Naive thymus-derived CD4-positive, alpha-beta T cell (primary cell): ENCODE data around the gene SRSF8. TPM values are rescaled to one million over a fixed set of nuclear protein-coding genes. Genes with fewer than 3 reads are reported as not detected.
A peak's percentile ranks its signal among the peaks of the same experiment; 100 is the strongest.

Experiments
- ATAC-seq: fragments of 150-1000 bp; cut with Tn5 transposase; 2 replicates; pipeline ENCODE4 v1.10.0; 2021; ENCODE audit warnings: mild to moderate bottlenecking, moderate library complexity
- CTCF ChIA-PET: fragments of 350-600 bp; sonication (Branson Sonifier 250); formaldehyde crosslinking; loops from one replicate; lab custom pipeline; 2021; ENCODE audit warnings: antibody characterized with exemption; lab: Charles Lee
- POLR2A ChIA-PET: fragments of 350-600 bp; sonication (Branson Sonifier 250); formaldehyde crosslinking; loops from one replicate; lab custom pipeline; 2021; ENCODE audit warnings: antibody characterized with exemption, inconsistent platforms; lab: Charles Lee
- DNase-seq, 9 donors: peaks; one replicate each; pipeline versions ENCODE4 v3.0.0 to v3.0.0-alpha.2; 2020 to 2022; ENCODE audit warnings: mixed read lengths in 1 of 9
- H3K27ac ChIP-seq: one replicate; pipeline ENCODE4 v1.7.0; 2013; ENCODE audit warnings: mild to moderate bottlenecking, low read depth, low read length, moderate library complexity
- H3K27me3 ChIP-seq, 2 donors: one replicate each; pipeline ENCODE4 v1.7.0; 2013; ENCODE audit warnings: low read length in 2 of 2, mild to moderate bottlenecking in 2 of 2, moderate library complexity in 2 of 2; ENCODE audit not compliant: control insufficient read depth in 2 of 2, insufficient read depth in 2 of 2
- H3K36me3 ChIP-seq, 3 experiments: 1 replicate in 2 of 3; 2 replicates in 1 of 3; pipeline ENCODE4 v1.7.0; 2013; ENCODE audit warnings: low read length in 3 of 3, mild to moderate bottlenecking in 3 of 3, moderate library complexity in 1 of 3; ENCODE audit not compliant: insufficient read depth in 3 of 3, control insufficient read depth in 2 of 3
- H3K4me1 ChIP-seq, 2 donors: one replicate each; pipeline ENCODE4 v1.7.0; 2013; ENCODE audit warnings: low read length in 2 of 2, mild to moderate bottlenecking in 2 of 2, moderate library complexity in 1 of 2; ENCODE audit not compliant: control insufficient read depth in 2 of 2, insufficient read depth in 2 of 2
- H3K4me3 ChIP-seq: 2 replicates; pipeline ENCODE4 v1.7.0; 2013; ENCODE audit warnings: mild to moderate bottlenecking, low read length
- H3K9me3 ChIP-seq, 3 experiments: 1 replicate in 2 of 3; 2 replicates in 1 of 3; pipeline ENCODE4 v1.7.0; 2013; ENCODE audit warnings: low read length in 3 of 3; ENCODE audit not compliant: control insufficient read depth in 2 of 3
- H3K27ac Mint-ChIP-seq, 9 donors: one replicate each; pipeline ENCODE4 v1.8.0; 2020 to 2022; ENCODE audit warnings: mixed read lengths in 9 of 9, mild to moderate bottlenecking in 8 of 9, moderate library complexity in 5 of 9, inconsistent platforms in 2 of 9
- H3K27me3 Mint-ChIP-seq, 5 donors: one replicate each; pipeline ENCODE4 v1.8.0; 2021 to 2022; ENCODE audit warnings: mixed read lengths in 5 of 5, mild to moderate bottlenecking in 1 of 5
- H3K36me3 Mint-ChIP-seq, 5 donors: one replicate each; pipeline ENCODE4 v1.8.0; 2020 to 2022; ENCODE audit warnings: mixed read lengths in 5 of 5, mild to moderate bottlenecking in 3 of 5, inconsistent platforms in 1 of 5
- H3K4me1 Mint-ChIP-seq, 7 donors: one replicate each; pipeline ENCODE4 v1.8.0; 2020 to 2022; ENCODE audit warnings: mixed read lengths in 7 of 7, mild to moderate bottlenecking in 3 of 7, inconsistent platforms in 1 of 7
- H3K4me3 Mint-ChIP-seq, 10 donors: one replicate each; pipeline ENCODE4 v1.8.0; 2020 to 2022; ENCODE audit warnings: mild to moderate bottlenecking in 10 of 10, mixed read lengths in 10 of 10, moderate library complexity in 6 of 10, inconsistent platforms in 2 of 10
- H3K9me3 Mint-ChIP-seq, 11 donors: one replicate each; pipeline ENCODE4 v1.8.0; 2020 to 2022; ENCODE audit warnings: mixed read lengths in 11 of 11, mild to moderate bottlenecking in 4 of 11, inconsistent platforms in 1 of 11, moderate library complexity in 1 of 11
- intact Hi-C, 2 donors: fragments of 100-400 bp; cut with micrococcal nuclease; formaldehyde crosslinking; loops; one replicate each; pipeline ENCODE4 v1.15.1; 2023
- polyA plus RNA-seq, 2 donors: library from polyadenylated mRNA; unstranded; fragments of 300-500 nt; fragmentation: Illumina TruSeq; gene quantifications; one replicate each; pipeline ENCODE4 v1.2.3, GENCODE V29; 2021
- total RNA-seq, 6 experiments: library from RNA in 5 of 6; stranded (reverse) in 5 of 6; gene quantifications; 1 replicate in 5 of 6; 2 replicates in 1 of 6; pipeline ENCODE4 v1.2.3 and lab custom pipeline; 2021 to 2026

Gene SRSF8
- total and polyA plus RNA-seq, 7 experiments from 2014 or later = 42.3 to 116 (median 86.2) TPM

DNA sequence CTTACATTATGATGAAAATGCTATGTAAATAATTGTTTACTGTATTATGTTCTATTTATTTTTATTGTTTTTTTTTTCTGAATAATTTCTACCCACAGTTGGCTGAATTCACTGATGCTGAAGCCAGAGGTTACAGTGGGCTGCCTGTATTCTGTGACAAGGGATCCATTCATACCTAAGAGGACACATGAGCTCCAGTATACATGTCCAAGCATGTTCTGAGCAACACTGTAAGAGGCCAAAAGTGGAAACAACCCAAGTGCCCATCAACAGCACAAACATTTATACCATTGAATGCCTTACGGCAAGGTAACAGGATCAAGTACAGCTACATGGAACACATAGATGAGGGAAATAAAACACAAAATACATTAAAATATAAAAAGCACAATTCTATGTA, 1.4 kb upstream of the SRSF8 start:
- Histone ChIP-seq H3K4me1 (peaks cover 11% of the 10 kb centered on the region in 2 donors), H3K9me3 (no peaks in the 10 kb centered on the region), H3K27ac (no peak overlapping the region), H3K36me3 (peaks cover 0 to 6% (median 0%) of the 10 kb centered on the region in 3 experiments), H3K27me3 (no peaks in the 10 kb centered on the region), H3K4me3 (no peak overlapping the region)
- DNase-seq (no peak), ATAC-seq (no peak)
- peaks cover 8 to 22% (median 16%) of the 10 kb centered on the region in 7 donors for H3K4me1 Mint-ChIP-seq
- peaks cover 0 to 40% (median 7%) of the 10 kb centered on the region in 5 donors for H3K27me3 Mint-ChIP-seq
- ChIA-PET POLR2A (interaction anchor here (0.9 to 13.4 kb wide), 3 partner anchors 26 to 91 kb away, joined by 3 to 285 read pairs (median 53); partner anchors contain the start of genes CWC15, ENDOD1 and KDM4D), CTCF (no interaction called here)
- H3K9me3 Mint-ChIP-seq = no peaks in the 10 kb centered on the region
- H3K36me3 Mint-ChIP-seq = peaks cover 0 to 9% (median 1%) of the 10 kb centered on the region in 5 donors
- intact Hi-C loops = loop anchor here (5.0 to 10.0 kb wide), 9 partner anchors 187 to 1871 kb away; partner anchors contain the start of genes ANKRD49 (in 2 of the 2), MRE11 (in 2 of the 2), SLC36A4 (in 2 of the 2) and JRKL (in 1 of the 2)
- H3K27ac Mint-ChIP-seq = no peak overlapping the region
- no peak overlapping the region for H3K4me3 Mint-ChIP-seq

DNA sequence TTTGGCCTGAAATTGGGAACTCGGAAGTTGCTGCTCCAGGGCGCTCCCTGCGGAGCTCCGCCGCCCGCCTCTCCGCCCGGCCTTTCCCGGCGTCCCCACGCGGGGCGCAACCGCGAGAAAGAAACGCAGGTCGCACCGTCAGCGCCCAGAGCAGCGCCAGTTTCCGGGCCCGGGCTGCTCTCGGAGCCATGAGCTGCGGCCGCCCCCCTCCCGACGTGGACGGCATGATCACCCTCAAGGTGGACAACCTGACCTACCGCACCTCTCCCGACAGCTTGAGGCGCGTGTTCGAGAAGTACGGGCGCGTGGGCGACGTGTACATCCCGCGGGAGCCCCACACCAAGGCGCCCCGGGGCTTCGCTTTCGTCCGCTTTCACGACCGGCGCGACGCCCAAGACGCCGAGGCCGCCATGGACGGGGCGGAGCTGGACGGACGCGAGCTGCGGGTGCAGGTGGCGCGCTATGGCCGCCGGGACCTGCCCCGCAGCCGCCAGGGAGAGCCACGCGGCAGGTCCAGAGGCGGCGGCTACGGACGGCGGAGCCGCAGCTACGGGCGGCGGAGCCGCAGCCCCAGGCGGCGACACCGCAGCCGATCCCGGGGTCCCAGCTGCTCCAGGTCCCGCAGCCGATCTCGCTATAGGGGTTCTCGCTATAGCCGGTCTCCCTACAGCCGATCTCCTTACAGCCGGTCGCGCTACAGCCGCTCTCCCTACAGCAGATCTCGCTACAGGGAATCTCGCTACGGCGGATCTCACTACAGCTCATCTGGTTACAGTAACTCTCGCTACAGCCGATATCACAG, 521 bp downstream of the SRSF8 start:
- POLR2A ChIA-PET = interaction anchor here (0.7 to 13.4 kb wide), 27 partner anchors 11 to 1326 kb away, joined by 3 to 285 read pairs (median 6); partner anchors contain the start of genes C11orf54, CCDC82, CEP57 and CWC15
- CTCF ChIA-PET = interaction anchor here (1.2 to 6.5 kb wide), 6 partner anchors 24 to 722 kb away, joined by 3 to 62 read pairs (median 6); partner anchors contain the start of genes CWC15, ENDOD1 and KDM4D
- intact Hi-C loops = loop anchor here (1.0 to 10.0 kb wide), 16 partner anchors 22 to 1872 kb away; partner anchors contain the start of genes ANKRD49 (in 2 of the 2), MRE11 (in 2 of the 2), SLC36A4 (in 2 of the 2) and C11orf54 (in 1 of the 2)

DNA sequence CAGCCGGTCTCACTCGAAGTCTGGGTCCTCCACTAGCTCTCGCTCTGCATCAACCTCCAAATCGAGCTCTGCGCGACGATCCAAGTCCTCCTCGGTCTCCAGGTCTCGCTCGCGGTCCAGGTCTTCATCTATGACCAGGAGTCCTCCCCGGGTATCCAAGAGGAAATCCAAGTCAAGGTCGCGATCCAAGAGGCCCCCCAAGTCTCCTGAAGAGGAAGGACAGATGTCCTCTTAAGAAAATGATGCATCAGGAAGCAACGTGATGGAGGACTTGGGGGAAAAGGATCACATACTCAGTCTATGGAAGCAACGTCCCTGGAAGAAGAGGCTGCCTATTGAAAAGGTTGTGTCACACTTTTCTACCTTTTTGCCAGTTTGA, 1.1 kb downstream of the SRSF8 start:
- POLR2A ChIA-PET = interaction anchor here (0.8 to 13.4 kb wide), 24 partner anchors 11 to 1871 kb away, joined by 3 to 285 read pairs (median 6); partner anchors contain the start of genes C11orf54, CCDC82, CEP57 and CWC15
- peak overlapping the region; percentile 87 for H3K4me3 ChIP-seq
- peak overlapping the region; percentile 96 for H3K27ac ChIP-seq
- intact Hi-C loops = loop anchor here (1.0 to 10.0 kb wide), 22 partner anchors 21 to 1873 kb away; partner anchors contain the start of genes ANKRD49 (in 2 of the 2), C11orf54 (in 2 of the 2), CWC15 (in 2 of the 2) and ENDOD1 (in 2 of the 2)
- H3K27me3 ChIP-seq = no peaks in the 10 kb centered on the region
- H3K36me3 ChIP-seq = peaks cover 0 to 6% (median 0%) of the 10 kb centered on the region in 3 experiments
- peaks cover 0 to 17% (median 0%) of the 10 kb centered on the region in 5 donors for H3K27me3 Mint-ChIP-seq
- CTCF ChIA-PET = interaction anchor here (1.1 to 6.5 kb wide), 7 partner anchors 23 to 721 kb away, joined by 3 to 62 read pairs (median 6); partner anchors contain the start of genes CWC15, ENDOD1 and KDM4D
- ATAC-seq = no peak
- no peaks in the 10 kb centered on the region for H3K9me3 Mint-ChIP-seq
- H3K4me1 Mint-ChIP-seq = peaks cover 19 to 42% (median 31%) of the 10 kb centered on the region in 7 donors
- no peaks in the 10 kb centered on the region for H3K9me3 ChIP-seq
- no peak for DNase-seq
- H3K36me3 Mint-ChIP-seq = peaks cover 5 to 14% (median 8%) of the 10 kb centered on the region in 5 donors
- peaks cover 16 to 17% of the 10 kb centered on the region in 2 donors for H3K4me1 ChIP-seq
- peak overlapping the region; percentile 93 to 100 (median 97) for H3K27ac Mint-ChIP-seq
- H3K4me3 Mint-ChIP-seq = peak overlapping the region; percentile 93 to 100 (median 96)

More for the DNA sequence above, 521 bp downstream of the SRSF8 start:
- Mint-ChIP-seq H3K9me3 (no peaks in the 10 kb centered on the region), H3K27ac (peak overlapping the region; percentile 93 to 100 (median 97)), H3K36me3 (peaks cover 4 to 10% (median 7%) of the 10 kb centered on the region in 5 donors), H3K27me3 (peaks cover 0 to 23% (median 0%) of the 10 kb centered on the region in 5 donors), H3K4me3 (peak overlapping the region; percentile 93 to 100 (median 96)), H3K4me1 (peaks cover 17 to 38% (median 30%) of the 10 kb centered on the region in 7 donors)
- H3K36me3 ChIP-seq = peaks cover 0 to 6% (median 0%) of the 10 kb centered on the region in 3 experiments
- H3K4me1 ChIP-seq = peaks cover 16 to 17% of the 10 kb centered on the region in 2 donors
- no peaks in the 10 kb centered on the region for H3K27me3 ChIP-seq
- H3K9me3 ChIP-seq = no peaks in the 10 kb centered on the region
- H3K27ac ChIP-seq = peak overlapping the region; percentile 96
- DNase-seq = peak; percentile 62 to 79 (median 74)
- ATAC-seq = peak; percentile 81
- H3K4me3 ChIP-seq = peak overlapping the region; percentile 87

DNA sequence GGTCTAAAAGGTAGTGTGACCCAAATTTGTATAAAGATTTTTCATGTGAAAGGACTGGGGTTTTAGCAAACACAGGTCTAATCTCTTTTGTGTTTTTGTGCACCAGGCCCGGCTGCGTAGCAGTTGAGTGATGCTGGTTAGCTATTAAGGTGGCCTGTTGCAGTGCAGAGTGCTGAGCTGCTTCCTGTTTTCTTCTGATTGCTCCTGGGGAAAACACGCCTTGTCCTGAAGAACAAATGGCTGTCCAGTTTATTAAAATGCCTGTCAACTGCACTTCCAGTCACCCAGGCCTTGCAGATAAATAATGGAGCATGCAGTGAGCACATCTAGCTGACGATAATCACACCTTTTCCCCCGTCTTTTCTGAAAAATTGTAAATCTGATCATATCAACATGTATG, 1.8 kb downstream of the SRSF8 start:
- peaks cover 0 to 6% (median 0%) of the 10 kb centered on the region in 3 experiments for H3K36me3 ChIP-seq
- H3K27me3 ChIP-seq = no peaks in the 10 kb centered on the region
- peak overlapping the region; percentile 87 for H3K4me3 ChIP-seq
- no peaks in the 10 kb centered on the region for H3K9me3 ChIP-seq
- ChIA-PET CTCF (interaction anchor here (0.9 to 6.5 kb wide), 10 partner anchors 12 to 705 kb away, joined by 3 to 62 read pairs (median 4); partner anchors contain the start of gene ENDOD1), POLR2A (interaction anchor here (0.6 to 13.4 kb wide), 18 partner anchors 12 to 1871 kb away, joined by 3 to 285 read pairs (median 6); partner anchors contain the start of genes CEP57, CWC15, ENDOD1 and FAM76B)
- ATAC-seq (peak; percentile 77), DNase-seq (peak in 8 of 9 donors; percentile 54 to 82 (median 72))
- Mint-ChIP-seq H3K9me3 (no peaks in the 10 kb centered on the region), H3K4me1 (peaks cover 21 to 44% (median 34%) of the 10 kb centered on the region in 7 donors), H3K27me3 (peaks cover 0 to 13% (median 0%) of the 10 kb centered on the region in 5 donors), H3K27ac (peak overlapping the region; percentile 93 to 100 (median 97)), H3K36me3 (peaks cover 5 to 15% (median 9%) of the 10 kb centered on the region in 5 donors), H3K4me3 (peak overlapping the region; percentile 93 to 100 (median 96))
- H3K27ac ChIP-seq = peak overlapping the region; percentile 96
- intact Hi-C loops = loop anchor here (1.0 to 10.0 kb wide), 19 partner anchors 21 to 1874 kb away; partner anchors contain the start of genes ANKRD49 (in 2 of the 2), FAM76B (in 2 of the 2), MRE11 (in 2 of the 2) and SLC36A4 (in 2 of the 2)
- H3K4me1 ChIP-seq = peaks cover 16 to 17% of the 10 kb centered on the region in 2 donors

DNA sequence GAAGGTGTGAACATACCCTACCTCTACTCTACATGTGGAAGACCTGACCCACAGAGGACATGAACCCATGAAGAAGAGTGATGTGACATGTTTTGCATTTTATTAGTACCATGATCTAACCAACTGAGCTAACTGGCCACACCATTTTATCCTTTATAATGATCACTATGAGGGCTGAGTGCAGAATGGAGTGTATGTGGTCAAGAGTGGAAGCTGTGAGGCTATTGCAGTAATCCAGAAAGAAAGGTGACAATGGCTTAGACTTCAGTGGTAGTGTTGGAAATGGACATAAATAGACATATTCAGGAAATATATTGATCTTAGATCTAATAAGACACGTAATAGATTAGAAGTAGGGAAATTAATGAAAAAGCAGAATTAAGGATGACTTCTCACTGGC, 3.8 kb downstream of the SRSF8 start:
- H3K27ac ChIP-seq = no peak overlapping the region
- intact Hi-C loops = no loop called here
- H3K27ac Mint-ChIP-seq = peak overlapping the region in 1 of 9 donors; percentile 16
- no peaks in the 10 kb centered on the region for H3K27me3 ChIP-seq
- H3K36me3 ChIP-seq = peaks cover 0 to 6% (median 0%) of the 10 kb centered on the region in 3 experiments
- CTCF ChIA-PET = interaction anchor here (1.0 to 6.5 kb wide), 7 partner anchors 10 to 695 kb away, joined by 3 to 62 read pairs (median 6); partner anchors contain the start of gene ENDOD1
- ATAC-seq (no peak), DNase-seq (no peak)
- peaks cover 16 to 17% of the 10 kb centered on the region in 2 donors for H3K4me1 ChIP-seq
- POLR2A ChIA-PET = interaction anchor here (1.0 to 13.4 kb wide), 5 partner anchors 11 to 81 kb away, joined by 3 to 285 read pairs (median 11); partner anchors contain the start of gene ENDOD1
- H3K4me3 Mint-ChIP-seq = peak overlapping the region in 9 of 10 donors; percentile 16 to 100 (median 63)
- H3K9me3 ChIP-seq = no peaks in the 10 kb centered on the region
- no peak overlapping the region for H3K4me3 ChIP-seq
- peaks cover 21 to 44% (median 34%) of the 10 kb centered on the region in 7 donors for H3K4me1 Mint-ChIP-seq
- H3K9me3 Mint-ChIP-seq = no peaks in the 10 kb centered on the region
- peaks cover 5 to 15% (median 9%) of the 10 kb centered on the region in 5 donors for H3K36me3 Mint-ChIP-seq
- peaks cover 0 to 3% (median 0%) of the 10 kb centered on the region in 5 donors for H3K27me3 Mint-ChIP-seq
